Stimulated activated CD8-positive, alpha-beta memory T cell treated with anti-CD3 and anti-CD28 coated beads, Interleukin-12 subunit alpha, Interleukin-12 subunit beta, amount 100 ng/mL, for 4 hours (primary cell): Measurements from ENCODE around the gene ACSS1.
A peak's percentile ranks its signal among the peaks of the same experiment; 100 is the strongest.

ENCODE experiments used
- DNase-seq: peaks from one replicate; pipeline ENCODE4 v3.0.0-alpha.2; 2020; ENCODE audit warnings: low read depth

Gene ACSS1

GRCh38 chr20:25078662-25079061, 20.7 kb upstream of the ACSS1 start:
- no peak for DNase-seq

GRCh38 chr20:25077610-25078169, 19.8 kb upstream of the ACSS1 start:
- DNase-seq: no peak

- DNase-seq: no peak
Measured at GRCh38 chr20:25076731-25077609, 19.0 kb upstream of the ACSS1 start.

- no peak for DNase-seq
Measured at GRCh38 chr20:25076201-25076600, 18.3 kb upstream of the ACSS1 start.

GRCh38 chr20:25073544-25073943, 15.6 kb upstream of the ACSS1 start:
- no peak for DNase-seq

- no peak for DNase-seq
Measured at GRCh38 chr20:25072226-25072811, 14.4 kb upstream of the ACSS1 start.

- DNase-seq: no peak
Measured at GRCh38 chr20:25071734-25072133, 13.8 kb upstream of the ACSS1 start.

GRCh38 chr20:25070821-25071473, 13.0 kb upstream of the ACSS1 start:
- no peak for DNase-seq

GRCh38 chr20:25067102-25067987, 9.4 kb upstream of the ACSS1 start:
- no peak for DNase-seq

- no peak for DNase-seq
Measured at GRCh38 chr20:25066386-25066785, 8.4 kb upstream of the ACSS1 start.

GRCh38 chr20:25065625-25066338, 7.8 kb upstream of the ACSS1 start:
- peak; percentile 45 for DNase-seq

GRCh38 chr20:25065072-25065624, 7.2 kb upstream of the ACSS1 start:
- no peak for DNase-seq

- no peak for DNase-seq
Measured at GRCh38 chr20:25064561-25065071, 6.7 kb upstream of the ACSS1 start.

- DNase-seq: no peak
Measured at GRCh38 chr20:25063981-25064380, 6.0 kb upstream of the ACSS1 start.

GRCh38 chr20:25063546-25063945, 5.6 kb upstream of the ACSS1 start:
- DNase-seq: no peak

GRCh38 chr20:25062841-25063240, 4.9 kb upstream of the ACSS1 start:
- no peak for DNase-seq

- no peak for DNase-seq
Measured at GRCh38 chr20:25061821-25062530, 4.0 kb upstream of the ACSS1 start.

- no peak for DNase-seq
Measured at GRCh38 chr20:25061103-25061799, 3.3 kb upstream of the ACSS1 start.

- no peak for DNase-seq
Measured at GRCh38 chr20:25059866-25060465, 2.0 kb upstream of the ACSS1 start.
